ENCODE measurements around the gene TXNIP.
"Not testable (repeated sequence)": the region's sequence is repeated elsewhere in the genome, so short reads cannot be mapped to it uniquely, and the experiment has no call there.

The TXNIP gene

GRCh38 chr1:145996433-145997015 lies at the start of gene TXNIP:
Gene TXNIP, minus strand, starts transcription at chr1:145996579. Its CDS starts 313 bp downstream, at chr1:145996266.
- peak; percentile 94 to 96 for DNase-seq (ENCODE audit: low read depth in 2 of 2)

GRCh38 chr1:146039844-146040194 lies 43.4 kb upstream of the TXNIP start:
- DNase-seq (ENCODE audit: low read depth in 2 of 2), result no peak

GRCh38 chr1:146036965-146037646 lies 40.7 kb upstream of the TXNIP start:
- DNase-seq (ENCODE audit: low read depth in 2 of 2), result peak; percentile 77 to 79

GRCh38 chr1:146036241-146036964 lies 40.0 kb upstream of the TXNIP start:
- DNase-seq (ENCODE audit: low read depth in 2 of 2), result no peak

GRCh38 chr1:146035048-146035423 lies 38.7 kb upstream of the TXNIP start:
- DNase-seq (ENCODE audit: low read depth in 2 of 2), result no peak

- peak; percentile 29 to 39 for DNase-seq (ENCODE audit: low read depth in 2 of 2)
Measured at GRCh38 chr1:146032631-146033219, 36.3 kb upstream of the TXNIP start.

- DNase-seq (ENCODE audit: low read depth in 2 of 2), result no peak
Measured at GRCh38 chr1:146031476-146031875, 35.1 kb upstream of the TXNIP start.

- DNase-seq (ENCODE audit: low read depth in 2 of 2), result no peak
Measured at GRCh38 chr1:146029117-146029516, 32.7 kb upstream of the TXNIP start.

GRCh38 chr1:146026650-146027049 lies 30.3 kb upstream of the TXNIP start:
- DNase-seq (ENCODE audit: low read depth in 2 of 2), result not testable (repeated sequence)

- not testable (repeated sequence) for DNase-seq (ENCODE audit: low read depth in 2 of 2)
Measured at GRCh38 chr1:146025787-146026495, 29.6 kb upstream of the TXNIP start.

GRCh38 chr1:146022403-146023127 lies 26.2 kb upstream of the TXNIP start:
- DNase-seq (ENCODE audit: low read depth in 2 of 2), result no peak

GRCh38 chr1:146021622-146022402 lies 25.4 kb upstream of the TXNIP start, which contains the start of gene HJV:
Gene HJV, minus strand, starts transcription at chr1:146021735. Its CDS starts 1,504 bp downstream, at chr1:146020231.
- no peak for DNase-seq (ENCODE audit: low read depth in 2 of 2)

- no peak for DNase-seq (ENCODE audit: low read depth in 2 of 2)
Measured at GRCh38 chr1:146021050-146021445, 24.7 kb upstream of the TXNIP start.

- no peak for DNase-seq (ENCODE audit: low read depth in 2 of 2)
Measured at GRCh38 chr1:146020058-146021049, 24.0 kb upstream of the TXNIP start.

GRCh38 chr1:146019231-146020057 lies 23.1 kb upstream of the TXNIP start:
- DNase-seq (ENCODE audit: low read depth in 2 of 2), result no peak

- peak in 1 of 2 experiments; percentile 20 for DNase-seq (ENCODE audit: low read depth in 2 of 2)
Measured at GRCh38 chr1:146016891-146017290, 20.5 kb upstream of the TXNIP start.

- DNase-seq (ENCODE audit: low read depth in 2 of 2), result no peak
Measured at GRCh38 chr1:146013559-146013922, 17.2 kb upstream of the TXNIP start.

Data from fibroblast of skin of left quadriceps (primary cell).